Measurements from ENCODE around the gene RASD1. TPM values are rescaled to one million over a fixed set of nuclear protein-coding genes. Genes with fewer than 3 reads are reported as not detected.

Gene RASD1
- total and polyA plus RNA-seq, 2 experiments from 2014 or later, result 1.2 to 2.2 TPM

DNA sequence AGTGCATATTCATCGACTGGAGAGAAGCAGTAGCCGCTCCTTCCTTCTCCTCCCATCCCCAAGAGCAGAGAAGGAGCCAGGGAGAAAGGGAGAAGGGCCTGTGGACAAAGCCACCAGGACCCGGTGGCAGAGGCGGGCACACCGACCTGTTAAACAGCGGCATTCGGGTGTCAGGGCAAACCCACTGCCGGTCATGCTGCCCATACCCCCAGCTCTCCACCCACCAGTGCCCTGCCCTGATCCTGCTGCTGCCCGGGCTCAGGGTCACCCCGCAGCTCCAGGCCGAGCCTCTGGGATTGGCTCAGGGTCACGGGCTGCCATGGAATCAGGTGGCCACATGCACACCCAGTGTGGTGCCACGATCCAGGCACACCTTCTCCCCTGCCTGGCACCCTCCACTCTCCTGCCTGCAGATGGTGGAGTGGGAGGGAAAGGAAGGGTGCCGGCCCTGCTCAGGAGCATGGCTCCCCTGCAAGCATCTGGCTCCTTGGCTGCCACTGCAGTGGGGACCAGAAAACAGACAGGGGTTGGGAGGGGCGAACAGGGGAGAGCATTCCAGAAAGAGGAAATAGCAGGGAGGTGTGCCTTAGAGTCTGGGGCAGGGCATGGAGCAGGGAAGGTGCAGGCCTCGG, 18.3 kb upstream of the RASD1 start:
- Histone ChIP-seq H3K9me2 (ENCODE audit: insufficient read depth) (no peaks in the 10 kb centered on the region), H2AFZ (no peak overlapping the region), H3F3A (ENCODE audit: insufficient read depth) (no peaks in the 10 kb centered on the region), H3K79me2 (ENCODE audit: insufficient read depth) (no peaks in the 10 kb centered on the region), H3K9me3 (ENCODE audit: low read depth) (no peaks in the 10 kb centered on the region), H3K9ac (no peak overlapping the region), H3K36me3 (ENCODE audit: low read depth) (no peaks in the 10 kb centered on the region), H3K4me1 (ENCODE audit: insufficient read depth) (no peaks in the 10 kb centered on the region), H3K4me3 (no peak overlapping the region), H3K27ac (no peak overlapping the region), H4K20me1 (ENCODE audit: insufficient read depth) (no peaks in the 10 kb centered on the region), H3K4me2 (ENCODE audit: unreplicated experiment) (no peak overlapping the region), H3K27me3 (replicated peaks; ENCODE audit: insufficient read depth) (no peaks in the 10 kb centered on the region)
- WGBS, 2 experiments (ENCODE audit: low coverage in 1 of 2, low lambda C conversion rate in 2 of 2, missing lambda C conversion rate in 2 of 2), result 93 to 95% methylated on average over 14 to 16 of the region's 16 CpGs
- DNase-seq, result no peak
- TF ChIP-seq EZH2phosphoT487 (IDR thresholded peaks at IDR 0.05; ENCODE audit: insufficient read depth, low read depth) (no peak), EZH2 (IDR thresholded peaks at IDR 0.05; ENCODE audit: insufficient read depth, poor library complexity, severe bottlenecking) (no peak)
- in situ Hi-C loops (cut with MboI), result no loop called here

DNA sequence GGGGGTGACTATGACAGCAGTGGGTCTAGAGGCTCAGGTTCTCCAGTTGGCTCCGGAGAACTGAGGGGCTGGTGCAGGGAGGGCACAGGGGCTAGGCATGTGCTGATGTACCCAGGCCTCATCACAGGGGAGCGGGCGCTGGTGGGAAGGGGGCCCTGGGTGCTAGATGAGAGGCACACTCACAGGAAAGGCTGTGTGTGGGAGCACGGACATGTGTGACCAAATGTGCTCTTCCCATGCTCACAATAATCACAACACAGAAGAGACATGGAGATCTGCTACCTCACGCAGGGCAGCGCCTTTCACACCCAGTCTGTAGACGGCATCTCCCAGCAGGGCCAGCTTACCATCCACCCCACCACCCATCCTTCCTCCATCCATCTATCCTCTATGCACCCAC, 17.4 kb upstream of the RASD1 start:
- DNase-seq, result no peak
- Histone ChIP-seq H3K27me3 (replicated peaks; ENCODE audit: insufficient read depth) (no peaks in the 10 kb centered on the region), H2AFZ (no peak overlapping the region), H3K79me2 (ENCODE audit: insufficient read depth) (no peaks in the 10 kb centered on the region), H3K9ac (no peak overlapping the region), H3K4me2 (ENCODE audit: unreplicated experiment) (no peak overlapping the region), H3K9me2 (ENCODE audit: insufficient read depth) (no peaks in the 10 kb centered on the region), H4K20me1 (ENCODE audit: insufficient read depth) (no peaks in the 10 kb centered on the region), H3K27ac (no peak overlapping the region), H3F3A (ENCODE audit: insufficient read depth) (no peaks in the 10 kb centered on the region), H3K4me3 (no peak overlapping the region), H3K4me1 (ENCODE audit: insufficient read depth) (no peaks in the 10 kb centered on the region), H3K9me3 (ENCODE audit: low read depth) (no peaks in the 10 kb centered on the region), H3K36me3 (ENCODE audit: low read depth) (no peaks in the 10 kb centered on the region)
- TF ChIP-seq EZH2 (IDR thresholded peaks at IDR 0.05; ENCODE audit: insufficient read depth, poor library complexity, severe bottlenecking) (no peak), EZH2phosphoT487 (IDR thresholded peaks at IDR 0.05; ENCODE audit: insufficient read depth, low read depth) (no peak)
- in situ Hi-C loops (cut with MboI), result no loop called here
- WGBS, 2 experiments (ENCODE audit: low coverage in 1 of 2, low lambda C conversion rate in 2 of 2, missing lambda C conversion rate in 2 of 2), result 98 to 100% methylated on average over 7 of the region's 7 CpGs

DNA sequence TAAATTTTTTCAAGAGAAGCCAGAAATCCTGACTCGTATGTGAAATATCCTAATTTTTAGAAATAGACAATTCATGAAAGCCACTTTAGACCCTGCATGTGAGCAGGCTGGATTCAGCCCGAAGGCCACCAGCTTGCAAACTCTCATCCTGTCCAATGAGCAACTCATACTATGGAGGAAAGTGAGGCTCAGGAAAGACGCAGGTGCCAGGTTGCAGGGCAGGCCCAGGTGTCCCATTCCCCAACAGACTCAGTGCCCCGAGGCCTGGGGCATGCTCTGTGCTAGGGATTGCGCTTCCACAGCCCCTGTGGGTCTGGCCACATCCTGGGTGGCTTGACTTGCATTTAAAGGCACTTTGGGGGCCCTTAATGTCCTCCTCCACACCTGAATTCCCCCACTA, 16.7 kb upstream of the RASD1 start:
- no peaks in the 10 kb centered on the region for H3K27me3 ChIP-seq (replicated peaks; ENCODE audit: insufficient read depth)
- no peak overlapping the region for H3K9ac ChIP-seq
- peak; percentile 8 for DNase-seq
- H3K4me2 ChIP-seq (ENCODE audit: unreplicated experiment), result no peak overlapping the region
- in situ Hi-C loops (cut with MboI), result no loop called here
- WGBS, 2 experiments (ENCODE audit: low coverage in 1 of 2, low lambda C conversion rate in 2 of 2, missing lambda C conversion rate in 2 of 2), result 96% methylated on average over 5 of the region's 5 CpGs
- TF ChIP-seq EZH2 (IDR thresholded peaks at IDR 0.05; ENCODE audit: insufficient read depth, poor library complexity, severe bottlenecking) (no peak), EZH2phosphoT487 (IDR thresholded peaks at IDR 0.05; ENCODE audit: insufficient read depth, low read depth) (no peak)
- H3K9me2 ChIP-seq (ENCODE audit: insufficient read depth), result no peaks in the 10 kb centered on the region
- H3K79me2 ChIP-seq (ENCODE audit: insufficient read depth), result no peaks in the 10 kb centered on the region
- H3K4me1 ChIP-seq (ENCODE audit: insufficient read depth), result no peaks in the 10 kb centered on the region
- H3K36me3 ChIP-seq (ENCODE audit: low read depth), result no peaks in the 10 kb centered on the region
- no peaks in the 10 kb centered on the region for H3F3A ChIP-seq (ENCODE audit: insufficient read depth)
- H4K20me1 ChIP-seq (ENCODE audit: insufficient read depth), result no peaks in the 10 kb centered on the region
- no peak overlapping the region for H2AFZ ChIP-seq
- H3K4me3 ChIP-seq, result no peak overlapping the region
- H3K27ac ChIP-seq, result no peak overlapping the region
- H3K9me3 ChIP-seq (ENCODE audit: low read depth), result no peaks in the 10 kb centered on the region

DNA sequence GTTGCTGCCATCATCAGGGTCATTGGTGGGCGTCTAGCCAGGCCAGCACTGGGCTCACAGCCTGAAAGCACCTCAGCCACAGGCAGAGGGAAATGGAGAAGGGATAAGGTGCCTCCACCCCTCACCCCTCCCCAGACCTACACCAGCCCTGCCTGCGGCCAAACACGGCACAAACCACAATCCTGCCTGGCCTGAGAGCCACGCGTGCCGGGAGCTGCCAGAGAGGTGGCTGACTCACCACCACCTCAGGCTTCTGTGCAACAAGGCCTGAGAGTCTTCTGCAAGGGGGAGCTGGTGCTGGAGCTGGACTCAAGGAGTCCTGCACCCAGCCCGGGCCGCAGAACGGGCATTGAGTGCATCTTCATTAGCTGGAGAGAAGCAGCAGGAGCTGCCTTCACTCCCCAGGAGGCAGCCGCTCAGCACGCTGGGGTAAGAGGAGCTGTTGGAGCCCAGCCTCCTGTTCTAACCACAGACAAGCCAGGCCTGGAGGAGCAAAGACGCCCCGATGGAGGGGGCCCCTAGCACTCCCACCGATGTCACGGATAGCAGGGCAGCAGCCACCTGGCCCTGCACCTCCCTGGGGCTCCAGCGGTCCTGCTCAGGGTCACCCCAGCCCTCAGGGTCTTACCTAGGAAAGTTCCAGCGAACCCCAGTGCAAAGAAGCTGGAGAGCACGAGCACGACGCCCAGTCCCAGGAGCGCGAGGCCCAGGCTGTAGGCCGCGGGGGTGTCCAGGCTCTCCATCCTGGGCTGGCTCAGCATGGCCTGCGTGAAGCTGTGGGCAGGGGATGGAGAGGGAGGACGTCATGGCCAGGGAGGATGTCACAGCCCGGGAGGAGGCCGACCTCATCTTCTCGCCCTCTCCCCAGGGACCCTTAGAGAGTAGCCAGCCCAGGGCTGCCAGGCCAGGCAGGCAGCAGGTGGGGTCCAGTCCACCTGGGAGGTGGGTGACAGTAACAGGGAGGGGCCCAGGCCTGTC, 16.0 kb upstream of the RASD1 start:
- Histone ChIP-seq H3K79me2 (ENCODE audit: insufficient read depth) (no peaks in the 10 kb centered on the region), H3F3A (ENCODE audit: insufficient read depth) (no peaks in the 10 kb centered on the region), H4K20me1 (ENCODE audit: insufficient read depth) (no peaks in the 10 kb centered on the region), H2AFZ (no peak overlapping the region), H3K9me2 (ENCODE audit: insufficient read depth) (no peaks in the 10 kb centered on the region), H3K36me3 (ENCODE audit: low read depth) (no peaks in the 10 kb centered on the region), H3K9me3 (ENCODE audit: low read depth) (no peaks in the 10 kb centered on the region), H3K27ac (no peak overlapping the region), H3K9ac (no peak overlapping the region), H3K4me2 (ENCODE audit: unreplicated experiment) (no peak overlapping the region), H3K4me1 (ENCODE audit: insufficient read depth) (no peaks in the 10 kb centered on the region), H3K4me3 (no peak overlapping the region), H3K27me3 (replicated peaks; ENCODE audit: insufficient read depth) (no peaks in the 10 kb centered on the region)
- DNase-seq, result peak; percentile 95
- TF ChIP-seq EZH2phosphoT487 (IDR thresholded peaks at IDR 0.05; ENCODE audit: insufficient read depth, low read depth), result no peak
- no peak for TF ChIP-seq EZH2 (IDR thresholded peaks at IDR 0.05; ENCODE audit: insufficient read depth, poor library complexity, severe bottlenecking)
- 75 to 77% methylated on average over 29 of the region's 29 CpGs for WGBS, 2 experiments (ENCODE audit: low coverage in 1 of 2, low lambda C conversion rate in 2 of 2, missing lambda C conversion rate in 2 of 2)
- in situ Hi-C loops (cut with MboI), result no loop called here
